ENCODE data around the gene AASS. TPM values are rescaled to one million over a fixed set of nuclear protein-coding genes. Genes with fewer than 3 reads are reported as not detected.

The AASS gene
- total and polyA plus RNA-seq, 2 donors (not counting 3 experiments of a cell fraction or from before 2014, with no cell fraction given): 11.1 to 27.8 TPM

GRCh38 chr7:122038904-122039303, 105.1 kb downstream of the AASS start:
- BruUV-seq (replicated peaks): no TSS peak

More at GRCh38 chr7:122038904-122039303, 105.1 kb downstream of the AASS start:
- Histone ChIP-seq H3K27me3 (ENCODE audit: control insufficient read depth in 2 of 2, insufficient read depth in 2 of 2, low read length in 2 of 2) (no peaks in the 10 kb centered on the region), H4K20me1 (replicated peaks; ENCODE audit: control insufficient read depth, extremely low read depth, insufficient read depth, low read length) (no peaks in the 10 kb centered on the region), H2AFZ (ENCODE audit: low read depth, low read length) (no peak overlapping the region), H3K4me1 (ENCODE audit: control insufficient read depth, extremely low read depth, insufficient read depth, low read length) (no peaks in the 10 kb centered on the region), H3K4me2 (ENCODE audit: insufficient read depth, low read length) (no peak overlapping the region), H3K79me2 (ENCODE audit: control insufficient read depth, insufficient read depth, low read length) (no peaks in the 10 kb centered on the region), H3K27ac (ENCODE audit: insufficient read depth, low read depth, low read length) (no peak overlapping the region), H3K9me3 (replicated peaks; ENCODE audit: control insufficient read depth, insufficient read depth, low read length) (no peaks in the 10 kb centered on the region), H3K4me3 (replicated peaks in 1 of 3; ENCODE audit: insufficient read depth in 1 of 3, low read depth in 1 of 3, low read length in 3 of 3) (no peak overlapping the region), H3K36me3 (ENCODE audit: control insufficient read depth in 2 of 2, extremely low read depth in 1 of 2, insufficient read depth in 2 of 2, low read length in 2 of 2) (no peaks in the 10 kb centered on the region), H3K9ac (replicated peaks; ENCODE audit: extremely low read depth, insufficient read depth, low read length) (no peak overlapping the region), H3K9me1 (replicated peaks; ENCODE audit: control insufficient read depth, extremely low read depth, insufficient read depth, low read length) (no peaks in the 10 kb centered on the region)
- DNase-seq (ENCODE audit: low read depth, low spot score) (no peak), FAIRE-seq (no peak)
- intact Hi-C loops (cut with micrococcal nuclease): no loop called here
- TF ChIP-seq MYC (IDR thresholded peaks at IDR 0.05; ENCODE audit: low read depth, low read length) (no peak), FOS (IDR thresholded peaks at IDR 0.05; ENCODE audit: borderline replicate concordance, insufficient read depth, low read length) (no peak), POLR2AphosphoS5 (IDR thresholded peaks at IDR 0.05; ENCODE audit: insufficient read depth, low read depth, low read length) (no peak), POLR2A (IDR thresholded peaks at IDR 0.05; ENCODE audit: low read depth, low read length) (no peak), JUN (IDR thresholded peaks at IDR 0.05; ENCODE audit: borderline replicate concordance, insufficient read depth, insufficient read length, low read depth) (no peak), EZH2 (IDR thresholded peaks at IDR 0.05; ENCODE audit: borderline replicate concordance, low read depth, low read length, severe bottlenecking) (no peak), GATA2 (IDR thresholded peaks at IDR 0.05; ENCODE audit: insufficient read depth, insufficient read length, low read depth, low read length) (no peak)
- TF ChIP-seq, protein P1, sequence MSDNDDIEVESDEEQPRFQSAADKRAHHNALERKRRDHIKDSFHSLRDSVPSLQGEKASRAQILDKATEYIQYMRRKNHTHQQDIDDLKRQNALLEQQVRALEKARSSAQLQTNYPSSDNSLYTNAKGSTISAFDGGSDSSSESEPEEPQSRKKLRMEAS (IDR thresholded peaks at IDR 0.05; ENCODE audit: insufficient read depth, insufficient read length): no peak
- TF ChIP-seq, protein P2, sequence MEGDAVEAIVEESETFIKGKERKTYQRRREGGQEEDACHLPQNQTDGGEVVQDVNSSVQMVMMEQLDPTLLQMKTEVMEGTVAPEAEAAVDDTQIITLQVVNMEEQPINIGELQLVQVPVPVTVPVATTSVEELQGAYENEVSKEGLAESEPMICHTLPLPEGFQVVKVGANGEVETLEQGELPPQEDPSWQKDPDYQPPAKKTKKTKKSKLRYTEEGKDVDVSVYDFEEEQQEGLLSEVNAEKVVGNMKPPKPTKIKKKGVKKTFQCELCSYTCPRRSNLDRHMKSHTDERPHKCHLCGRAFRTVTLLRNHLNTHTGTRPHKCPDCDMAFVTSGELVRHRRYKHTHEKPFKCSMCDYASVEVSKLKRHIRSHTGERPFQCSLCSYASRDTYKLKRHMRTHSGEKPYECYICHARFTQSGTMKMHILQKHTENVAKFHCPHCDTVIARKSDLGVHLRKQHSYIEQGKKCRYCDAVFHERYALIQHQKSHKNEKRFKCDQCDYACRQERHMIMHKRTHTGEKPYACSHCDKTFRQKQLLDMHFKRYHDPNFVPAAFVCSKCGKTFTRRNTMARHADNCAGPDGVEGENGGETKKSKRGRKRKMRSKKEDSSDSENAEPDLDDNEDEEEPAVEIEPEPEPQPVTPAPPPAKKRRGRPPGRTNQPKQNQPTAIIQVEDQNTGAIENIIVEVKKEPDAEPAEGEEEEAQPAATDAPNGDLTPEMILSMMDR (IDR thresholded peaks at IDR 0.05; ENCODE audit: extremely low read depth in 1 of 2, insufficient read depth in 1 of 2, low read depth in 1 of 2, low read length in 2 of 2): no peak
- dilution Hi-C loops (cut with MboI; ENCODE audit: extremely low pct_ligation_motif_present, low sequenced_read_pairs): no loop called here
- POLR2A ChIA-PET: no interaction called here
- CTCF ChIA-PET: interaction anchor here (0.6 kb wide), 1 partner anchor 178 kb away, joined by 3 read pairs; no protein-coding TSS in a partner anchor

All from endothelial cell of umbilical vein (primary cell).